ENCODE measurements around the gene APOE. TPM values are rescaled to one million over a fixed set of nuclear protein-coding genes. Genes with fewer than 3 reads are reported as not detected.
A peak's percentile ranks its signal among the peaks of the same experiment; 100 is the strongest.

APOE gene
- total RNA-seq, 2 donors from 2014 or later = 2,216 to 2,598 TPM

DNA sequence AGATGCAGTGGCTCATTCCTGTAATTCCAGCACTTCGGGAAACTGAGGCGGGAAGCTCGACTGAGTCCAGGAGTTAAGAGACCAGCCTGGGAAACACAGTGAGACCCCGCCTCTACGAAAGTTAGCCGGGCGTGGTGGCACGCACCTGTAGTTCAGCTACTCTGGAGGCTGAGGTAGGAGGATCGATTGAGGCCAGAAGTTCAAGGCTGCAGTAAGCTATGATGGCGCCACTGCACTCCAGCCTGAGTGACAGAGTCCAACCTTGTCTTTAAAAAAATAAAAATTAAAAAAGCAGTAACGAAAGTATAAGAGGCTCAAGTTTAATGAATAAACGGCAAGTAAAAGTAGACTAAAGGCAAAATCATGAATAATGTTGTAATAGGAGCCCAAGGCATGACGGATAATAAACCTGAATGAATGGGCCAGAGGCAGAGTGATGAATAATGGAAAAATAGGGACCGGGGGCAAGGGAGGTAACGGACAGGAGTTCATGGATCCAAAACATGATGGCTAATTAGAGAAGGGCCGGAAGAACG, 15.7 kb upstream of the APOE start:
- no peaks in the 10 kb centered on the region for H3K27me3 ChIP-seq (ENCODE audit: control insufficient read depth, insufficient read depth, low read length, poor library complexity, severe bottlenecking)
- peak overlapping the region; percentile 85 for H3K4me3 ChIP-seq (ENCODE audit: low read length)
- H3K4me1 ChIP-seq (ENCODE audit: control insufficient read depth, insufficient read depth, low read length) = no peaks in the 10 kb centered on the region
- Mint-ChIP-seq H3K4me1 (peaks cover 11% of the 10 kb centered on the region), H3K4me3 (peak overlapping the region; percentile 79), H3K27me3 (ENCODE audit: insufficient read depth) (no peaks in the 10 kb centered on the region), H3K9me3 (no peaks in the 10 kb centered on the region), H3K36me3 (ENCODE audit: low read depth) (peaks cover 65% of the 10 kb centered on the region), H3K27ac (peak overlapping the region; percentile 96)
- peak overlapping the region; percentile 90 for H3K27ac ChIP-seq (ENCODE audit: low read depth, low read length)
- no peak for DNase-seq
- H3K9ac ChIP-seq (ENCODE audit: extremely low read depth, low read length, poor library complexity, severe bottlenecking) = peak overlapping the region; percentile 55
- TF ChIP-seq, protein P1, sequence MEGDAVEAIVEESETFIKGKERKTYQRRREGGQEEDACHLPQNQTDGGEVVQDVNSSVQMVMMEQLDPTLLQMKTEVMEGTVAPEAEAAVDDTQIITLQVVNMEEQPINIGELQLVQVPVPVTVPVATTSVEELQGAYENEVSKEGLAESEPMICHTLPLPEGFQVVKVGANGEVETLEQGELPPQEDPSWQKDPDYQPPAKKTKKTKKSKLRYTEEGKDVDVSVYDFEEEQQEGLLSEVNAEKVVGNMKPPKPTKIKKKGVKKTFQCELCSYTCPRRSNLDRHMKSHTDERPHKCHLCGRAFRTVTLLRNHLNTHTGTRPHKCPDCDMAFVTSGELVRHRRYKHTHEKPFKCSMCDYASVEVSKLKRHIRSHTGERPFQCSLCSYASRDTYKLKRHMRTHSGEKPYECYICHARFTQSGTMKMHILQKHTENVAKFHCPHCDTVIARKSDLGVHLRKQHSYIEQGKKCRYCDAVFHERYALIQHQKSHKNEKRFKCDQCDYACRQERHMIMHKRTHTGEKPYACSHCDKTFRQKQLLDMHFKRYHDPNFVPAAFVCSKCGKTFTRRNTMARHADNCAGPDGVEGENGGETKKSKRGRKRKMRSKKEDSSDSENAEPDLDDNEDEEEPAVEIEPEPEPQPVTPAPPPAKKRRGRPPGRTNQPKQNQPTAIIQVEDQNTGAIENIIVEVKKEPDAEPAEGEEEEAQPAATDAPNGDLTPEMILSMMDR (conservative IDR thresholded peaks at IDR 0.05) = no peak
- 70 to 74% methylated on average over 17 of the region's 17 CpGs for WGBS, 2 experiments (ENCODE audit: insufficient coverage in 1 of 2, insufficient read length in 1 of 2)
- H3K9me3 ChIP-seq (ENCODE audit: control insufficient read depth, low read length) = no peaks in the 10 kb centered on the region
- H3K36me3 ChIP-seq (ENCODE audit: control insufficient read depth, insufficient read depth, low read length) = peaks cover 63% of the 10 kb centered on the region

DNA sequence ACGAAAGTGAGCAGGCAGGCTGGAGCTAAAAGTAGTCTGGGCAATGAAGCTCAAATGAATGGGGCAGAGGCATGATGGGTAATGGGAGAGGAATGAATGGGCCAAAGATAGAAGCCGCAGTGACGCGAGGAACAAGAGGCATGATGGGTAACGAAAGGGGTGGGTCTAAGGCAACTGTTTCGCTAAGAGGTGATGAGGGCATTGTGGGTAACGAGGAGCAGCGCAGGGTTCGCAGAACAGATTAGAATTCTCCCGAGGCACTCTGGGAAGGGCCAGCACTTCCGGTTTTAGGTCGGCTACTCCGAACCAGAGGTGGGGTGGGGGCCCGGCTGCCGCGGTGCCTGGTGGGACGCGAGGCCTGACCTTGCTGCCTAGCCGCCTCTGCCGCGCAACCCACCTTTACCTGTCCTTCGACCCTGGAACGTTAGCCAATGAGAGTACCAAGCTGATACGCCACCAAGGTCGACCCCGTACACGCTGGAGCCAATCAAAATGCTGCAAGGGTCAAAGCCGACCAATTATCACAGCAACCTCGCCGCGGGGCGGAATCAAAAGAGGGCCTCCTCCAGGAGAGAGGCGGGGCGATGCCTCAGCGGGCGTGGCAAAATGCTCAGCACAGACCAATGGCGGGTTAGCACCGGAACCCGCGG, 15.1 kb upstream of the APOE start:
- WGBS, 2 experiments (ENCODE audit: insufficient coverage in 1 of 2, insufficient read length in 1 of 2) = 0% methylated on average over 29 to 40 of the region's 40 CpGs
- peak overlapping the region; percentile 79 for H3K4me3 Mint-ChIP-seq

DNA sequence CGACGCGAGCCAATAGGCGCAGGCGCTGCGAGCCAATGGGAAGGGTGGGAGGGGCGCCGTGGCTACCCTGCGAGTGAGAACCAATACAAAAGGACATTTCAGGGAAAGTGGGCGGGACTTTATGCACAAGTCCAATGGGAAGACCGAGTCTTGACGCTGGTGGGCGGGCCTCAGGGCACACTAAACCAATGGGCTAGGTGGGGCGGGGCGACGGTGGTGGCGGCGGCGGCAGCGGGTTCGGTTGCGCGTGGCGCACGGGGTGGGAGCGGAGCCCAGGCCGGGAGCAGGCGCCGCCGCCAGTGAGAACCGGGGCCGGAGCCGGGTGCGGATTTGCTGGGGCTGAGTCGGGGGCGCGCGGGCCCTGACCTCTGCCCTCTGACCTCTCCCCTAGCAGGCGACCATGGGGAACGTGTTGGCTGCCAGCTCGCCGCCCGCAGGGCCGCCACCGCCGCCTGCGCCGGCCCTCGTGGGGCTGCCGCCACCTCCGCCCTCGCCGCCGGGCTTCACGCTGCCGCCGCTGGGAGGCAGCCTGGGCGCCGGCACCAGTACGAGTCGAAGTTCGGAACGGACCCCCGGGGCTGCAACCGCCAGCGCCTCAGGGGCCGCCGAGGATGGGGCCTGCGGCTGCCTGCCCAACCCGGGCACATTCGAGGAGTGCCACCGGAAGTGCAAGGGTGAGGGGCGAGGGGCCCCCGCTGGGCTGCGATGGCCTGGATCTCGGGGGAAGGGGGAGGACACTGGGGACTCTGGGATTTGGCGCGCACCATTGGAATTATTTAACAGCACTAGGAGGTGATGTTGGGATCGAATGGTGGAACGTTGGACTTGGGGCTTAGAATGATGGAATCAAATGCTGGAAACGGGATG, 14.3 kb upstream of the APOE start, which contains the start of gene TOMM40:
Gene TOMM40 (plus strand): TSS at position 239 of the 867 bp plus-strand sequence. CDS start 162 bp downstream, at position 401.
- H3K9me3 Mint-ChIP-seq = no peaks in the 10 kb centered on the region
- H3K4me3 Mint-ChIP-seq = peak within 1 kb of the TSS; percentile 79
- peaks cover 63% of the 10 kb centered on the region for H3K36me3 ChIP-seq (ENCODE audit: control insufficient read depth, insufficient read depth, low read length)
- H3K4me1 Mint-ChIP-seq = peaks cover 11% of the 10 kb centered on the region
- TF ChIP-seq, protein P1 (conservative IDR thresholded peaks at IDR 0.05) = peak; percentile 44
- H3K27ac ChIP-seq (ENCODE audit: low read depth, low read length) = peak within 1 kb of the TSS; percentile 90
- DNase-seq = peak; percentile 72
- H3K27me3 ChIP-seq (ENCODE audit: control insufficient read depth, insufficient read depth, low read length, poor library complexity, severe bottlenecking) = no peaks in the 10 kb centered on the region
- peak within 1 kb of the TSS; percentile 89 for H3K9ac ChIP-seq (ENCODE audit: extremely low read depth, low read length, poor library complexity, severe bottlenecking)
- no peaks in the 10 kb centered on the region for H3K9me3 ChIP-seq (ENCODE audit: control insufficient read depth, low read length)
- H3K36me3 Mint-ChIP-seq (ENCODE audit: low read depth) = peaks cover 64% of the 10 kb centered on the region
- H3K27ac Mint-ChIP-seq = peak within 1 kb of the TSS; percentile 96
- peak within 1 kb of the TSS; percentile 99 for H3K4me3 ChIP-seq (ENCODE audit: low read length)
- H3K4me1 ChIP-seq (ENCODE audit: control insufficient read depth, insufficient read depth, low read length) = no peaks in the 10 kb centered on the region
- WGBS, 2 experiments (ENCODE audit: insufficient coverage in 1 of 2, insufficient read length in 1 of 2) = 0% methylated on average over 40 to 81 of the region's 81 CpGs
- no peaks in the 10 kb centered on the region for H3K27me3 Mint-ChIP-seq (ENCODE audit: insufficient read depth)

More for the DNA sequence above, 15.1 kb upstream of the APOE start:
- H3K9me3 Mint-ChIP-seq = no peaks in the 10 kb centered on the region
- H3K9me3 ChIP-seq (ENCODE audit: control insufficient read depth, low read length) = no peaks in the 10 kb centered on the region
- H3K4me1 Mint-ChIP-seq = peaks cover 11% of the 10 kb centered on the region
- H3K9ac ChIP-seq (ENCODE audit: extremely low read depth, low read length, poor library complexity, severe bottlenecking) = peak overlapping the region; percentile 55
- peaks cover 65% of the 10 kb centered on the region for H3K36me3 ChIP-seq (ENCODE audit: control insufficient read depth, insufficient read depth, low read length)
- peaks cover 65% of the 10 kb centered on the region for H3K36me3 Mint-ChIP-seq (ENCODE audit: low read depth)
- no peaks in the 10 kb centered on the region for H3K27me3 Mint-ChIP-seq (ENCODE audit: insufficient read depth)
- H3K27me3 ChIP-seq (ENCODE audit: control insufficient read depth, insufficient read depth, low read length, poor library complexity, severe bottlenecking) = no peaks in the 10 kb centered on the region
- H3K4me3 ChIP-seq (ENCODE audit: low read length) = peak overlapping the region; percentile 85
- H3K4me1 ChIP-seq (ENCODE audit: control insufficient read depth, insufficient read depth, low read length) = no peaks in the 10 kb centered on the region
- peak overlapping the region; percentile 96 for H3K27ac Mint-ChIP-seq
- TF ChIP-seq, protein P1 (conservative IDR thresholded peaks at IDR 0.05) = no peak
- peak; percentile 100 for DNase-seq
- H3K27ac ChIP-seq (ENCODE audit: low read depth, low read length) = peak overlapping the region; percentile 90
